Measurements from ENCODE around the gene DDX23.
"Not testable (repeated sequence)": the region's sequence is repeated elsewhere in the genome, so short reads cannot be mapped to it uniquely, and the experiment has no call there.

The DDX23 gene

DNA sequence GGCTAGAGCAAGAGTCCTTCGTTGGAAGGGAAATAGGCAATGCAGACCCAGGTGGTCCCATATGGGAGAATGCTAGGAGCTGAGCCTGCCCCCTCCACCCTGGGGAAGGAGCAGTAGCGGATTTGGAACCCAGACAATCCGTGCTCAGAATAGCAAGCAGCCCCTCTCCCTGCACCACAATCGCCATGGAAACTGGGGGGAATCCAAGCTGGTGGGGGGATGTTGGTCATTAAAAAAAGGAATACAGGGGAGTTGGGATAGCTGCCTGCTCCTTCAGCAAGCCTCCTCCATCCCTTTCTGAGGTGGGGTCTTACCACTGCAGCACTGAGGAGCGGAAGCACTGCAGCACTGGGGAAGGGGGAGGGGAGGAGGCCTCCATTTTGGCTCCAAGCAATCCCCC, 10.8 kb upstream of the DDX23 start:
- DNase-seq (ENCODE audit: low spot score): no peak

DNA sequence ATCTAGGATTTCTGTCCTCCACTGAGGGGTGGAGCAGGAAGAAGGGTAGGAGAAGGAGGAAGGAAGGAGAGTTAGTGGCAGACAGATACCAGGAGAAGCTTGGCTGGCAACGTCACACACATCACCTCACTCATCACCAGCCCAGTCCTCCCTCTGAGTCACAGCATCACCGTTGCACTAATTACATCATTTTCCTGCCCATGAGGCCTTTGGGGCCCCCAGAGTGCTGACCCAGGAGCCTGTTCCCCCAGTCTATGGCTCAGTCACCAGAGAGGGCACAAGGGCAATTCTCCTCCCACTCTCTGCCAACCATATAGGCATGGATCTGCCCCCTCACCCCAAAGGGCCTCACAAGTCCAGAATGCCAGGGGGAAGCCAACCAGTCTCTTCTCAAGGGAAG, 9.1 kb upstream of the DDX23 start:
- DNase-seq (ENCODE audit: low spot score): no peak

DNA sequence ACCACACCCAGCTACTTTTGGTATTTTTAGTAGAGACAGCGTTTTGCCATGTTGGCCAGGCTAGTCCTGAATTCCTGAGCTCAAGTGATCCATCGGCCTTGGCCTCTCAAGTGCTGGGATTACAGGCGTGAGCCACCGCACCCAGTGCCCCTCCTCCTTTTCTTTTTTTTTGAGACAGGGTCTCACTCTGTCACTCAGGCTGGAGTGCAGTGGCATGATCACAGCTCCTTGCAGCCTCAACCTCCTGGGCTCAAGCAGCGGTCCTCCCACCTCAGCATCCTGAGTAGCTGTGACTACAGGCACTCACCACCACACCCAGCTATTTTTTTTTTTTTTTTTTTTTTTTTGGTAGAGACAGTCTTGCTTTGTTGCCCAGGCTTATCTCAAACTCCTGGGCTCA, 8.3 kb upstream of the DDX23 start:
- DNase-seq (ENCODE audit: low spot score): not testable (repeated sequence)

DNA sequence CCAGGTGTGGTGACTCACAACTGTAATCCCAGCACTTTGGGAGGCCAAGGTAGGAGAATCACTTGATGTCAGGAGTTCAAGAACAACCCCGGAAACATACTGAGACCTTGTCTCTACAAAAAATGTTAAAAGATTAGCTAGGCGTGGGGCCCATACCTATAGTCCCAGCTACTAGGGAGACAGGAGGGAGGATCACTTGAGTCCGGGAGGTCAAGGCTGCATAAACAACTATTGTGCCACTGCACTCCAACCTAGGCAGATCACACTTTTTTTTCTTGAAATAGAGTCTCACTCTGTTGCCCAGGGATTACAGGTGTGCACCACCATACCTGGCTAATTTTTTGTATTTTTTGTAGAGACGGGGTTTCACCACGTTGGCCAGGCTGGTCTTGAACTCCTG, 7.6 kb upstream of the DDX23 start:
- no peak for DNase-seq (ENCODE audit: low spot score)

DNA sequence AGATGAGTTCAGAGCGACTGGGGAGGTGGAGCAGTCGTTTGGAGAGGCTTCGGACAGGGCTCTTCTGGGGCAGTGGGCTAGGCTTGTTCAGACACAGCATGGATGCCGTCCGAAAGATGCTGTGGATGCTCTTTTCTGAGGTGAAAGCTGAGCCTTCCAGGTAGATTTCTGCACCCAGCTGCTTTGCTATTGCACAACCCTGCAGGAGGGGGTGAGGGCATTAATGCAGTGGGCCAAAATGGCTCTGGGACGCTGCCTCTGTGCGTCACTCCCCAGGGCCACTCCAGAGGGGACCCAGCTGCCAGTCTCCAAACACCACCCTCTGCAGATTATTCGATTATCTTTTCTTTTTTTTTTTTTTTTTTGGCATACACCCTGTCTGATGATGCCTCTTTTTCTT, 6.1 kb upstream of the DDX23 start:
- DNase-seq (ENCODE audit: low spot score): no peak

DNA sequence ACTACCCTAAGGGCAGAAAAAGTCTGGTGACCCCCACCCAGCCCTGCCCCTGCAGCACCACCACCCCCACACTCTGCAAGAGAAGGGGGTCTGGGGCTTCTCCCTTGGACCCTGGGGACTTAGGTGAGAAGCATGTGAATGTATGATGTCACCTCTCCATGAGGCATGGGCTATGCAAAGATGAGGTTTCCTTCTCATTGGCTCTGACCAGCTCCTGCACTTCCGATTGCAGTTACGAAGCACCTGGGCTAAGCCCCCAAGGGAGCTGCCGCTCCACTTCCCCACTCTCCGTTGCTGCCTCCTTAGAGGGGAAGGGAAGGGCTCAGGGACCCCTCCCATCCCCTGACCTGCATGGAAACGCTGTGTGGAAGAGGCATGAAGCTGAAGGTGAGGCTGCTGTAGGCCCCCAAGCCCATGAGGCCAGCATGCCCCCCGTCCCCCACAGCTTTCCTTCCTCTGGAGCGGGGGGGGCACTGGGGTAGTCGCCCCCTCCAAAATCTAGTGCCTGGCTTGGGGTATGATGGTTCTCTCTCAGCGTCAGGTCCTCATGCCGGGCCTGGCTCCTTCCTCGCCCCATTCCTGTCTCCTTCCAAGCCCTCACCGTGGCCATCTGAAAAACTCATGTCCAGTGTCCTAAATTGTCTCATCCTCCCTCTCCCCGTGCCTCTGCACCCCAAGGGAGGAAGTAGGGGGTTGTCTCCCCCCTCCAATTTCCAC, 5.5 kb upstream of the DDX23 start:
- DNase-seq (ENCODE audit: low spot score): no peak

DNA sequence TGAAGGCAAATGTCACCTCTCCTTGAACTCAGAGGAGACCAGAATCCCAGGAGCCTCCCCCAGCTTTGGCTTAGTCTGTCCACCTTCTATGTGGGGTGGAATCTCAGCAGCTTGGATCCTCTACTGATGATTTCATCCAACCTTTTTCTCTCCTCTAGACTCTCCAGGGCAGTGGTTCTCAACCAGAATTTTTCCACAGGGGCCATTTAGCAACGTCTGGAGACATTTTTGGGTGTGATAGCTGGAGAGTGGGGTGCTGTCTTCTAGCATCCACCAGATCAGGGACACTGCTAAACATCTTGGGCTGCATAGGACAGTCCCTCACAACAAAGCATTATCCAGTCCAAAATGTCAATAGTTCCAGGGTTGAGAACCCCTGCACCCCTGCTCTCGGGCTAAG, 4.4 kb upstream of the DDX23 start:
- DNase-seq (ENCODE audit: low spot score): no peak

DNA sequence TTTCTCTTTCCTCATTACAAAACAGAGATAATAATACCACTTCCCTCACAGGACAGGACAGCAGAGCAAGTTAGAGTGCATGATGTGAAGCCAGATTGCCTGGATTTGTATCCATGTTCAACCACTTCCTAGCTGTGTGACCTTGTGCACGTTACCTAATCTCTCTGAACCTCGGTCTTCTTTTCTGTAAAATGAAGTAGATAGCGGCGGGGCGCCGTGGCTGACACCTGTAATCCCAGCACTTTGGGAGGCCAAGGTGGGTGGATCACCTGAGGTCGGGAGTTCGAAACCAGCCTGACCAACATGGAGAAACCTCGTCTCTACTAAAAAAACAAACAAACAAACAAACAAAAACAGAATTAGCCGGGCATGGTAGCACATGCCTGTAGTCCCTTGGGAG, 3.0 kb upstream of the DDX23 start:
- not testable (repeated sequence) for DNase-seq (ENCODE audit: low spot score)

DNA sequence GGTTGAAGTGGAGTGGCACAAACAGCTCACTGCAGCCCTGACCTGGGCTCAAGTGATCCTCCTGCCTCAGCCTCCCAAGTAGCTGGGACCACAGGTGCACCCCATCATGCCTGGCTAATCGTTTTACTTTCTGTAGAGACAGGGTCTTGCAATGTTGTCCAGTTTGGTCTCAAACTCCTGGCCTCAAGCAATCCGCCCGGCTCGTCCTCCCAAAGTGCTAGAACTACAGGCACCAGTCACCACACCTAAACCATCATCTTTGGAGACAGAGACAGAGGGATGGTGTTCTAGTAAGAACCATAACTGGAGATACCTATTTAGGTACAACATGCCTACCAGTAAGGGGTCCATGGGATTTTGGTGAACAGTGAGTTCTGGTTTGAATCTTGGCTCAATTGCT, 2.5 kb upstream of the DDX23 start:
- DNase-seq (ENCODE audit: low spot score): no peak

DNA sequence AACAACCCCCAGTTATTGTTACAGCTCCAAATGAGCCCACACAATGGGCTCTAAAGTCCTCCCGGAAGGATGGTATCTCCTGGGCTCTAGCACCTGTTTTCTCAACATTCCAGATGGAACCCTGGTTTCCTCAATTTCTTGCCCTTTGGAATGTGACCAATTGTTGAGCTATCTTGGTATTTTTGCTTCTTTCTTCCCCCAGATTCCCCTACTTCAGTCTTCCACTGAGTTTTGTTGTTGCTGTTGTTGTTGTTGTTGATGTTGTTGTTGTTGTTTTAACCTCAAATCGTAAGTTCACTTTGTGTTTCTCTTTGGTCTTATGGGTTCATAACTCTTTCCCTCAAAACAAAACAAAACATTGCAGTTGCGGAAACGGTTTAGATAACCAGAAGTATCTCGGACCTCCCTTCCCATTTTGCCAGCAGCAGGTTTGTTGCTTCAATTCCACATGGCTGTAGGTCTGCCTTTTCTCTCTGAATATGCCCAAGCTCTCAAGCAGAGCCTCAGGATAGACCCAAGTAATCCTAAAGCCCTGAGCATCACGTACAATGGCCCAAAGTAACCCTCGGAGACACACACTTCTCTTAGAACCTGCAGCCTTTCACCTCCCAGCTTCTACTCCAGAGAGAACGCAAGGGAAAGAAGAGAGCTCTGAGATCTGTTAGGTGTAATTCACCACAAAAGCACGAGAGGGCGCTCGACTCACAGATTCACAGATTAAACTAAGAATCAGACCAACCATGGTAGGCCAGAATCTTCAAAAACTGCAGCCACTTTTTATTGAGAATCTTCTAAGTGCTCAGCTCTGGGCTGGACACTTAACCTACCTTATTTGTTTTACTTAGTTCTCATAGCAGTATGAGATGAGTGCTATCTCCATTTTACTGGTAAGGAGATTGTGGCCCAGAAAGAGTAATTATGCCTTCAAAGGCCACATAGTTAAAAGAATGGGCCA, 1.0 kb upstream of the DDX23 start:
- DNase-seq (ENCODE audit: low spot score): peak; percentile 96

DNA sequence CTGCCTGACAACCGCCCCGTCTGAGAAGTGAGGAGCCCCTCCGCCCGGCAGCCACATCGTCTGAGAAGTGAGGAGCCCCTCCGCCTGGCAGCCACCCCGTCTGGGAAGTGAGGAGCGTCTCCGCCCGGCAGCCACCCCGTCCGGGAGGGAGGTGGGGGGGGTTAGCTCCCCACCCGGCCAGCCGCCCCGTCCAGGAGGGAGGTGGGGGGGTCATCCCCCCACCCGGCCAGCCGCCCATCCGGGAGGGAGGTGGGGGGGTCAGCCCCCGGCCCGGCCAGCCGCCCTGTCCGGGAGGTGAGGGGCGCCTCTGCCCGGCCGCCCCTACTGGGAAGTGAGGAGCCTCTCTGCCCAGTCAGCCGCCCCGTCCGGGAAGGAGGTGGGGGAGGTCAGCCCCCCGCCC, 9.9 kb downstream of the DDX23 start:
- DNase-seq (ENCODE audit: low spot score): not testable (repeated sequence)

DNA sequence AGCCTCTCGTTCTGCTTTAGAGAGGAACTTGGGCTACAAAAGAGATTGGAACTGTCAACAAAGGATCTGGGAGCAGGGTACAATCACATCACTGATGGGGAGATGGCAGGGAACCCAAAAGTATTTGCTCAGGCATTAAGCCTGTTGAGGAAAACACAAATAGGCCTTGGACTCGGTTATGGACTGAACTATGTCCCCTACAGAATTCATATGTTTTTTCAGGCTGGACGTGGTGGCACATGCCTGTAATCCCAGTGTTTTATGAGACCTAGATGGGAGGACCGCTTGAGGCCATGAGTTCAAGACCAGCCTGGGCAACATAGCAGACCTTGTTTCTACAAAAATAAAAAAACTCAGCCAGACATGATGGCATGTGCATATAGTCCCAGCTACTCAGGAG, 13.9 kb downstream of the DDX23 start:
- no peak for DNase-seq (ENCODE audit: low spot score)

DNA sequence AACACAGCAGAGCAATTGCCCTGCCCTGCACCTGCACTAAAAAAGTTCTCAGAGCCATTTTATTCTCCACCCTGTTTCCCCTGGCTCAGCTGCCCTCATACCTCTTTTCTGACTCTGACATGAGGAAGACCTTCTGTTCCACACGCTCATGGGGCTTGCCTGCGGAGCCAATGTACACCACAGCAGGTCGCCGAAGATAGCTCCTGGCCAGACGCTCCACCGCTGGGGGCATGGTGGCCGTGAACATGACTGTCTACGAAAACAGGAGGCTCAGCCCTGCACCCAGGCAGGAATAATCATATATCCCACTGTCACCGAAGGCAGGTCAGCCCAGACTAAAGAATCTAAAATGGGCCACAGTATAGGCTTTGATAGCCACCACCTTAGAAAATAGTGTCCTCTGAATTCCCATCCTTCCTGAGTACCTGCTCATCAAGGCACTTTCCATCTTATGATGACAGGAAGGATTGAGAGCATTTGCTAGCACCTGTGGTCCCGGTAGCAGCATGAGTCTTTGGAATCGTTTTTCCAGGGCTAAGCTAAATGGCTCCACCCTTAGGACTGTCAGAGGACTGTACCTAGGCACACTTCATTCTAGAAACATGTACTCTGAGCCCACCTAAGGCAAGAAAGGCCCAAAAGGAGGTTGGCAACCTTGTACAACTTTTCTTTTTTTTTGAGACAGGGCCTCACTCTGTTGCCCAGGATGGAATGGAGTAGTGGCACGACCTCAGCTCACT, 19.5 kb downstream of the DDX23 start:
- DNase-seq (ENCODE audit: low spot score): no peak

DNA sequence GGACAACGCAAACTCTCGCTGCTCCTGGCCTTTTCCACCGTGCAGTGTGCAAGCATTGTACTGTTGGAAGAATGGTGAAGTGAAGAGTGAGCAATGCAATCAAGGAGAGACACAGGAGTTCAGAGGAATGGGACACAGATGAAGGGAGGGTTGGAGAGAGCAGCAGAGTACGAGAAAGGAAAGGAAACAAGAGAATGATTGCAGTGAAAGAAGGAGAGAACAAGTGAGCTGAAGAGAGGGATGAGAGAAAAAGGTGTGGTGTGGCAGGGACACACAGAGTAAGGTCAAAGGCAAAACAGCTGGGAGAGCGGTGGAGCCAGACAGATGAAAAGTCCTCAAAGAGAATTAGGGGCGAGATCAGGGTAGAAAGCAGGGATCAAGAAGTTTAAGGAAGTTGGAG, 20.7 kb downstream of the DDX23 start:
- DNase-seq (ENCODE audit: low spot score): no peak

DNA sequence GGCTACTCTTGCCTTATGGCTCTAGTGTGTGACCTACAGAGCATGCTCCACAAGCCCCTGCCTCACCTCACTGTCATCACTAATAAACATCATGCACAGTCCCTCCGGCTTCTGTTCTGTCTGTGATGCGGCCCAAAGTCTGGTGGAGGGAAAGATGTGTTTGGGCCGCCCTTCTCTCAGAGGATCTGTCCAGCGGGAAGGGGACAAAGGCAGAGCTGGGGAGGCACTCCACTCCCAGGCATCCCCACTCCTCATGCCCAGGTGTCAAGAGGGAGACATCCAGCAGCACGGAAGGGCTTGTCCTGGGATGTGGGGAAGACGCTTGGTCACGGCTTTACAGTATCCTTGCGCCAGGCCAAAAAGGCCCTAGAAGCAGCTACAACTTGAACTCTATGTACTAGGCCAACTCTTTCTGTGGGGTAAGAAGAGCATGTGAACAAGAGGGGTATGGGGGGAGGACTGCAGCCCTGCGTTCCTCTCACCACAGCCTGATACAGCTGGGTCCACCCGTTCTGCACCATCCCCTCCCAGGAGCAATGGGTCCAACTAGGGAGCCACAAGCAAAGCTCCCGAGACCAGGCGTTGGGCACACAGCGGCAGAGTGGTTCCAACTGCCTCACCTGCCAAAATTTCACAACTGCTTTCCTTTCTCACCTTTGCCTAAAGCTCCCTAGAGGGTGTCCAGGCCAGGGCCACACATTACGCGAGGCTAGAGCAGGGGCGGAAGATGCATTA, 23.0 kb downstream of the DDX23 start:
- DNase-seq (ENCODE audit: low spot score): no peak

DNA sequence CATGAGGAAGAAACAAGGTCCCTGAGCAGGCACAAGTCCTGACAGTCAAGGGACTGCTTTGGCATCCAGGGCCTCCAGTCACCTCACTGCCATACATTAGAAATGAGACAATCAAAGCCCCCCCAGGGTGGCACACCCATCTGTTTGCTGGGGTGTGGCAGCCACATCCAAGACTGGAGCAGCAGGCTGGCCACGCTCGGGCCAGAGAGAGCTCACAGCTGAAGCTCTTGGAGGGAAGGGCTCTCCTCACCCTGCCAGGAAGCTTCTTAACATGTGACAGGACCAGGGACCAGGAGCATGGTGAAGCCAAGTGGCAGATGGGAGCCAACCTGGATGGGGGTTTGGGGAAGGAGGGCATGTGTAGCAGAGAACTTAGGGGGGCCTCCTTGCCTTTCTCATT, 23.7 kb downstream of the DDX23 start:
- no peak for DNase-seq (ENCODE audit: low spot score)

DNA sequence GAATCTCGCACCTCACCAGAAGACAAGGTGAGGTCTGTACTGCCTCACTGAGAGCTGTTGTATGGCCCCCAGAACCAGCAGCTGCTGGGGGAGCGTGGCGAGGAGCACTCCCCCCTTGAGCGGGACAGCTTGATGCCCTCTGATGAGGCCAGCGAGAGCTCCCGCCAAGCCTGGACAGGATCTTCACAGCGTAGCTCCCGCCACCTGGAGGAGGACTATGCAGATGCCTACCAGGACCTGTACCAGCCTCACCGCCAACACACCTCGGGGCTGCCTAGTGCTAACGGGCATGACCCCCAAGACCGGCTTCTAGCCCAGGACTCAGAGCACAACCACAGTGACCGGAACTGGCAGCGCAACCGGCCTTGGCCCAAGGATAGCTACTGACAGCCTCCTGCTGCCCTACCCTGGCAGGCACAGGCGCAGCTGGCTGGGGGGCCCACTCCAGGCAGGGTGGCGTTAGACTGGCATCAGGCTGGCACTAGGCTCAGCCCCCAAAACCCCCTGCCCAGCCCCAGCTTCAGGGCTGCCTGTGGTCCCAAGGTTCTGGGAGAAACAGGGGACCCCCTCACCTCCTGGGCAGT, 24.4 kb downstream of the DDX23 start:
- no peak for DNase-seq (ENCODE audit: low spot score)

DNA sequence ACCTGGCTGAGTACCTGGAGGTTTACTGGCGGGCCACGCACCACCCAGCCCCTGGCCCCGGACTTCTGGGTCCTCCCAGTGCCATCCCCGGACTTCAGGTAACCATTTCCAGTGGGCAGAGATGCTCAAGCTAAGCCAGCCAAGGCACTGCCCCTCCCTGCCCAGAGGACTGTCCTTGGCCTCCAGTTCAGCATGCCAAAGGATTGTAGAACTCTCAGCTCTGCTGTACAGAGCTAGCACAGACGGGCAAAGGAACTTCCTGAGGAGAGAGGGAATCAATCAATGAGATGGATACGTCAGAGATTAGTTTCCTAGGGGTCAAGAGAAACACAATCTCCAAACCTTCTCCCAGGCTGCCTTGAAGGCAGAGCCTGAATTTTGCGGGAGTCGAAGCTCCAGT, 24.9 kb downstream of the DDX23 start:
- no peak for DNase-seq (ENCODE audit: low spot score)

DNA sequence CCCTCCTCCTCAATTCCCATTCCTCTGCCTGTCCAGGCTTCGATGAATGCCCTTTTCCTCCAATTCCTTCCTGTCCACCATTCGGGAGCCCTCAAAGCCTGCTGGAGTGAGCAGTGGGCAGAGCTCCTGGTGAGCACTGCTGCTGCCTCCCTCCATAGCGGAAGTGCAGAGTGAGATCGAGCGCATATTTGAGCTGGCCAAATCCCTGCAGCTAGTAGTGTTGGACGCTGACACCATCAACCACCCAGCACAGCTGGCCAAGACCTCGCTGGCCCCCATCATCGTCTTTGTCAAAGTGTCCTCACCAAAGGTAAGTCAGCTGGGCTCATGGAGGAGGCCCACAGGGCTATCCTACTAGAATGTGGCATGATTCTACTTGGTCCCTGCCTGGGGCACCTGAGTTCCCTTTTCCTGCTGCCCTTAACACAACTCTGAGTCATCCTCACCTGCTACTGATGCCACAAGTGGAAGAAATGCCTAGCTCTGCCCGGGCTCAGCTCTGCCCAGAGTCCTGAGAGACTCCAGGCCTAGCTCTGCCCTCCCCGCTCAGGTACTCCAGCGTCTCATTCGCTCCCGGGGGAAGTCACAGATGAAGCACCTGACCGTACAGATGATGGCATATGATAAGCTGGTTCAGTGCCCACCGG, 25.6 kb downstream of the DDX23 start:
- no peak for DNase-seq (ENCODE audit: low spot score)

DNA sequence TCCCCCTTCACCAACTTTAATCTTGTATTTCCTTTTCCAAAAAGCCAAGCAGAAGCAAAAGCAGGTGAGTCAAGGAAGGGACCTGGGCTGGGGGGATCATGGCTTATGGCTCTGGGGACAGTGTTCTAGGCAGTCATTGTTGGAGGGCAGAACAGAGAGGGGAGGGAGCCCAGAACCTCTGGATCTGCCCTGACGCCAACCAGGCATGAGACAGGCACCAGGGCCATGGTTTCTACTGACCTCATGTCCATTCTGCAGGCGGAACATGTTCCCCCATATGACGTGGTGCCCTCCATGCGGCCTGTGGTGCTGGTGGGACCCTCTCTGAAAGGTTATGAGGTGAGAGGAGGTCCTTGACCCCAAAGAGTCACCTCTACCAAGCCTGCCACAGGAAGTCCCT, 27.1 kb downstream of the DDX23 start:
- no peak for DNase-seq (ENCODE audit: low spot score)

DNA sequence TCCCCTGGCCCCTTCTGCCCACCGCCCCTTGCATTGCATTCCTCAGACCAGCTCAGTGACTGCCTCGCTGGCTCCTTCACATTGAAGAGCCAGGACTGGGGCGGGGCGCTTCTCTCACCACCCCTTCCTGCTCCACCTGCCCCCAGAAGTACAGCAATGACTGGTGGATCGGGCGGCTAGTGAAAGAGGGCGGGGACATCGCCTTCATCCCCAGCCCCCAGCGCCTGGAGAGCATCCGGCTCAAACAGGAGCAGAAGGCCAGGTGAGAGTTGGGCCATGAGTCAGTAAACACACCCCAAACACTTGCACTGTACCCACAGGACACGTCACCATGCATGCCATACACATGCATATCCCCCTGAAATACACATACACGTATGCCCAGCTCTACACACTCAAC, 27.9 kb downstream of the DDX23 start:
- no peak for DNase-seq (ENCODE audit: low spot score)
